GM12878 (cell line): Measurements from ENCODE around the gene A1BG. TPM values are rescaled to one million over a fixed set of nuclear protein-coding genes. Genes with fewer than 3 reads are reported as not detected.

ENCODE experiments used
- ATAC-seq: fragments of 200-7000 bp; cut with Tn5 transposase; 3 replicates; pipeline ENCODE4 v1.9.1; 2020; ENCODE audit warnings: mild to moderate bottlenecking, moderate library complexity
- BruUV-seq: library from RNA; stranded (reverse); fragments of 400-500 nt; replicated peaks from 2 replicates; lab custom pipeline; 2021; lab: Mats Ljungman, UMichigan
- CTCF ChIA-PET: fragments of 300-600 bp; sonication (Branson Sonifier 250); formaldehyde crosslinking; extraction: SDS; loops from one replicate; lab custom pipeline; 2021; ENCODE audit warnings: inconsistent platforms; lab: Yijun Ruan, JAX
- POLR2A ChIA-PET: fragments of 350-600 bp; formaldehyde crosslinking; extraction: SDS; loops from one replicate; lab custom pipeline; 2021; ENCODE audit warnings: inconsistent platforms; lab: Charles Lee
- RAD21 ChIA-PET: fragments of 300-600 bp; sonication (Branson Sonifier 250); formaldehyde crosslinking; loops from one replicate; lab custom pipeline; 2023; ENCODE audit warnings: antibody characterized with exemption; ENCODE audit not compliant: unreplicated experiment; lab: Charles Lee
- SMC1A ChIA-PET: fragments of 300-600 bp; sonication (Branson Sonifier 250); formaldehyde crosslinking; loops from one replicate; lab custom pipeline; 2023; ENCODE audit not compliant: unreplicated experiment, uncharacterized antibody; lab: Charles Lee
- DNase-seq: peaks from one replicate; pipeline ENCODE4 v3.0.0-alpha.2; 2011; ENCODE audit warnings: low read depth, low spot score
- FAIRE-seq: peaks from 3 replicates; lab custom pipeline; 2011; peaks lifted over from hg19 to GRCh38; lab: Jason Lieb, UNC
- H2AFZ ChIP-seq: 2 replicates; pipeline ENCODE4 v1.6.0; 2011; ENCODE audit warnings: low read depth, low read length, control low read depth; ENCODE audit not compliant: control insufficient read depth
- H3K27ac ChIP-seq: 2 replicates; pipeline ENCODE4 v1.5.1; 2011; ENCODE audit warnings: control low read depth; ENCODE audit not compliant: control insufficient read depth, insufficient read depth
- H3K27me3 ChIP-seq, 2 experiments: replicated peaks in 1 of 2; 2 replicates each; pipeline versions ENCODE4 v1.6.0 to v1.6.1; 2011; ENCODE audit warnings: low read length in 1 of 2; ENCODE audit not compliant: control insufficient read depth in 2 of 2, insufficient read depth in 2 of 2
- H3K36me3 ChIP-seq, 2 experiments: 2 replicates each; pipeline ENCODE4 v1.5.1; 2011; ENCODE audit warnings: low read length in 1 of 2; ENCODE audit not compliant: control insufficient read depth in 2 of 2, insufficient read depth in 2 of 2
- H3K4me1 ChIP-seq: 2 replicates; pipeline ENCODE4 v1.6.1; 2011; ENCODE audit warnings: mild to moderate bottlenecking, low read length, moderate library complexity, mixed read lengths; ENCODE audit not compliant: control insufficient read depth, insufficient read depth
- H3K4me2 ChIP-seq: 2 replicates; pipeline ENCODE4 v1.6.0; 2011; ENCODE audit warnings: control low read depth; ENCODE audit not compliant: control insufficient read depth, insufficient read depth
- H3K4me3 ChIP-seq: fragments of 200-600 bp; sonication (generic); 2 replicates; pipeline ENCODE4 v1.5.1; 2016
- H3K79me2 ChIP-seq: 2 replicates; pipeline ENCODE4 v1.6.0; 2011; ENCODE audit warnings: low read length; ENCODE audit not compliant: control insufficient read depth, insufficient read depth
- H3K9ac ChIP-seq: 2 replicates; pipeline ENCODE4 v1.8.0; 2011; ENCODE audit warnings: low read length, control low read depth, mixed read lengths; ENCODE audit not compliant: control insufficient read depth, insufficient read depth
- H3K9me3 ChIP-seq: replicated peaks from 3 replicates; pipeline ENCODE4 v1.5.1; 2011; ENCODE audit warnings: mild to moderate bottlenecking, low read length; ENCODE audit not compliant: control insufficient read depth, insufficient read depth
- H4K20me1 ChIP-seq: 2 replicates; pipeline ENCODE4 v1.6.0; 2011; ENCODE audit not compliant: control insufficient read depth, insufficient read depth
- CREB1 ChIP-seq: IDR thresholded peaks from 2 replicates; pipeline ENCODE4 v1.6.1; 2012; ENCODE audit warnings: low read depth, mild to moderate bottlenecking, inconsistent platforms
- HDAC6 ChIP-seq: fragments of 200-600 bp; sonication (generic); IDR thresholded peaks from one replicate; pipeline ENCODE4 v1.8.0; 2017; ENCODE audit warnings: antibody characterized with exemption; ENCODE audit not compliant: unreplicated experiment
- IKZF1 ChIP-seq: fragments of 450-650 bp; conservative IDR thresholded peaks from 2 replicates; pipeline ENCODE4 v1.6.1; 2017; ENCODE audit warnings: antibody characterized with exemption, mild to moderate bottlenecking
- IKZF2 ChIP-seq, 2 experiments: fragments of 450-650 bp; IDR thresholded peaks; 2 replicates each; pipeline ENCODE4 v1.6.1; 2017; ENCODE audit warnings: mild to moderate bottlenecking in 2 of 2, moderate library complexity in 2 of 2
- NFYB ChIP-seq: IDR thresholded peaks from 2 replicates; pipeline ENCODE4 v1.6.1; 2011; ENCODE audit warnings: low read depth, mild to moderate bottlenecking, low read length, improper control_type of control experiment, moderate library complexity; ENCODE audit not compliant: insufficient read depth
- PAX8 ChIP-seq: fragments of 450-650 bp; IDR thresholded peaks from 2 replicates; pipeline ENCODE4 v1.6.1; 2017; ENCODE audit warnings: mild to moderate bottlenecking, moderate library complexity
- RCOR1 ChIP-seq: conservative IDR thresholded peaks from 2 replicates; pipeline ENCODE4 v1.6.1; 2012; ENCODE audit warnings: low read depth, low read length, improper control_type of control experiment
- SMAD1 ChIP-seq: fragments of 450-650 bp; IDR thresholded peaks from 2 replicates; pipeline ENCODE4 v1.6.1; 2018; ENCODE audit warnings: mild to moderate bottlenecking, low read depth; ENCODE audit not compliant: partially characterized antibody
- SPI1 ChIP-seq: IDR thresholded peaks from 2 replicates; pipeline ENCODE4 v1.6.1; 2011; ENCODE audit warnings: low read depth, mild to moderate bottlenecking, low read length, moderate library complexity, borderline replicate concordance; ENCODE audit not compliant: insufficient read depth
- STAT1 ChIP-seq: fragments of 450-650 bp; conservative IDR thresholded peaks from 2 replicates; pipeline ENCODE4 v1.6.1; 2014; ENCODE audit warnings: antibody characterized with exemption, mild to moderate bottlenecking
- TAF1 ChIP-seq: IDR thresholded peaks from 2 replicates; pipeline ENCODE4 v1.6.1; 2011; ENCODE audit warnings: mild to moderate bottlenecking, low read depth, low read length, borderline replicate concordance
- TBL1XR1 ChIP-seq: IDR thresholded peaks from 2 replicates; pipeline ENCODE4 v1.6.1; 2012; ENCODE audit warnings: low read depth, low read length, improper control_type of control experiment
- WGBS: methylation state at CpG from one replicate; pipeline ENCODE4 v1.1.6; 2016; ENCODE audit warnings: low lambda C conversion rate; ENCODE audit not compliant: insufficient replicate concordance, insufficient coverage; ENCODE audit errors: missing lambda C conversion rate; 5-methylcytosine and 5-hydroxymethylcytosine counted together
- in situ Hi-C: fragments of 300-500 bp; cut with MboI; formaldehyde crosslinking; loops from 9 replicates; pipeline ENCODE4 v1.14.3; 2018; ENCODE audit warnings: mixed read lengths
- intact Hi-C: fragments of 100-400 bp; cut with micrococcal nuclease; formaldehyde crosslinking; loops from one replicate; pipeline ENCODE4 v1.14.2; 2022; ENCODE audit not compliant: unreplicated experiment
- polyA plus RNA-seq, 11 experiments: library from polyadenylated mRNA; depleted of rRNA in 4 of 11; unstranded in 6 of 11; stranded (reverse) in 5 of 11; fragments of >200 nt; fragmentation: Nextera tagmentation in 4 of 11; fragmentation: Illumina TruSeq in 1 of 11; extraction: Ambion mirVana in 4 of 11; extraction: Trizol in 1 of 11; gene quantifications; 1 replicate in 1 of 11; 2 replicates in 10 of 11; pipeline versions ENCODE4 v1.2.1 to v1.2.3, GENCODE V29; 2011 to 2016; ENCODE audit warnings: inconsistent platforms in 2 of 11, missing spikeins in 2 of 11, low read depth in 1 of 11
- total RNA-seq, 4 experiments: library from RNA; depleted of rRNA in 3 of 4; stranded (reverse); fragments of >200 nt in 3 of 4; fragmentation: Illumina TruSeq in 1 of 4; extraction: Trizol in 1 of 4; gene quantifications; 2 replicates each; pipeline versions ENCODE4 v1.2.1 to v1.2.3, GENCODE V29; 2013 to 2021

The A1BG gene
- total and polyA plus RNA-seq, 10 of the 15 experiments (the other 5 are each of a cell fraction or from before 2014, with no cell fraction given), result 0.34 to 29.6 (median 11.8) TPM

DNA sequence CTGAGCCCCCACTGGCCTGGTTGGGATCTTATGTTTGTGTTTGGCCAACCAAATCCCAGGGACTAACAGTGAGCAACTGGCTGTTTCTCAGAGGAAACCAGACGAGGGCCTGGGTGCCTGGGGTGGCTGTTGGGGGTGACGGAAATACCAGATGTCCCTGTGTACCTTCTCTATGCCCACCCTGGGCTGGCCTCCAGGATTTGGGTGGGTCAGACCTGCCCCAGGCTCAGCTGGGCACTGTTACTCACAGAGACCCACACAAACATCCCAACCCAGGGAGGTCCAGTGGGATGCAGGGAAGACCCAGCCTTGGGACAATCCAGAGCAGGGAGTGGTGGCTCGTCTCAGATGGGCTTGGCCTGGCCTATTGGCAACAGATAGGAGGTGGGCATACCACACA, 17.7 kb downstream of the A1BG start:
- H3K4me3 ChIP-seq, result no peak overlapping the region
- no peaks in the 10 kb centered on the region for H3K27me3 ChIP-seq
- BruUV-seq, result no TSS peak
- H3K9me3 ChIP-seq, result no peaks in the 10 kb centered on the region; the same call in 2 of the 3 replicates
- SMC1A ChIA-PET, result no interaction called here
- H3K27ac ChIP-seq, result no peak overlapping the region
- WGBS, result 46% methylated on average over 3 of the region's 3 CpGs
- intact Hi-C loops (no loop called here), in situ Hi-C loops (no loop called here)
- H3K79me2 ChIP-seq, result no peaks in the 10 kb centered on the region
- TF ChIP-seq SPI1 (no peak), CREB1 (no peak), PAX8 (no peak), IKZF1 (no peak), IKZF2 (IDR thresholded peaks at IDR 0.05) (no peak), TBL1XR1 (no peak), HDAC6 (no peak), TAF1 (no peak), SMAD1 (no peak), STAT1 (no peak), NFYB (no peak), RCOR1 (no peak)
- H3K4me1 ChIP-seq, result no peaks in the 10 kb centered on the region
- RAD21 ChIA-PET, result no interaction called here
- peaks cover 7 to 11% of the 10 kb centered on the region in 2 experiments; a peak in 3 of 4 replicates for H3K36me3 ChIP-seq
- CTCF ChIA-PET, result interaction anchor here (0.8 kb wide), 1 partner anchor 26 kb away, joined by 3 read pairs; no protein-coding TSS in a partner anchor
- FAIRE-seq, result no peak
- no peaks in the 10 kb centered on the region for H4K20me1 ChIP-seq
- DNase-seq, result no peak
- ATAC-seq, result no peak
- no peak overlapping the region for H2AFZ ChIP-seq
- H3K4me2 ChIP-seq, result no peak overlapping the region
- H3K9ac ChIP-seq, result no peak overlapping the region
- POLR2A ChIA-PET, result interaction anchor here (0.9 kb wide), 1 partner anchor 8 kb away, joined by 9 read pairs; no protein-coding TSS in a partner anchor
